Tibial nerve (tissue), 4 donors: Measurements from ENCODE around the gene ZSCAN12.

ENCODE experiments used
- EP300 ChIP-seq, 2 donors: sonication (generic); formaldehyde crosslinking; IDR thresholded peaks; one replicate each; pipeline ENCODE4 v1.6.1; 2017; ENCODE audit warnings: antibody characterized with exemption in 2 of 2, mild to moderate bottlenecking in 1 of 2
- TF ChIP-seq, protein P1 (sequence below), 5 experiments: fragments of 200-600 bp in 3 of 5; fragments of 450-650 bp in 2 of 5; sonication (generic) in 3 of 5; IDR thresholded peaks; one replicate each; pipeline ENCODE4 v1.5.1; 2016 to 2019; ENCODE audit warnings: antibody characterized with exemption in 5 of 5, mild to moderate bottlenecking in 3 of 5, moderate library complexity in 2 of 5

DNA sequence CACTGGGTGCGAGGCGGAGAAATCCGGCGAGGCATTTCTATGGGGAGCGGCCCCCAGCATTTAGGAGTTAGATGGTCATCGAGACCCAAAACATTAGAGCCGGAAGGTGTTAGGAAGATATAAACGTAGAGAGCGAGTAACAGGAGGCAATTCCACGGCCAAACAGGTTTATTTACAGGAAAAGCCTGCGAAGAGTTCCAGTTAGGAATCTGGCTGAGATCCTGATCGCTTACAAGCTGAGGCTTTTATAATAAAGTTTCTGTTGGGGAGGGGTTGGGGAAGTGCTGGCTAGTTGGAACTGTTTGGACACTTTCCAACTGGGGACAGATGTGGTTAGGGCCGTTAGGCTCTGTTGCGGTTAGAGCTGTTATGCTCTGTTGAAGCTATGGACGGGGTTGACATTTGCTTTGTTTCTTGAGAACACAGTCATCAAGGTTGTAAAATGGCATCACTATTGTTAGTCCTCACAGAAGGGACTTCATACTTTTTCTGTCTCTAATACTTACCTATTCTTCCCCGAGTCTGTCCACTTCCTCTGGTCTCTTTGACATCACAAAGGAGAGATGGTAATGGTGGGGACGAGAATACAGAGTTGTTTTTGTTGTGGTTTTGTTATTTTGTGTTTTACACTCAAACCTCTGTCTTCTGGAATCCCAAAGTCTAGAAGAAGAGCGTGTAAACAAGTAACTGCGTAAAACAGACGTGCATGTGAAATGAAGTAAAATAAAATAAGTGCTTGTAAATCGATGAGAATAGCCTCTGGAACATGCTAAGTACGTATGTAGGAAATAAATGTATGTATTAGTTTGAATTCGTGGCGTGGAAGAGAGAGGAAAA lies 63.0 kb downstream of the ZSCAN12 start:
- TF ChIP-seq, protein P1, sequence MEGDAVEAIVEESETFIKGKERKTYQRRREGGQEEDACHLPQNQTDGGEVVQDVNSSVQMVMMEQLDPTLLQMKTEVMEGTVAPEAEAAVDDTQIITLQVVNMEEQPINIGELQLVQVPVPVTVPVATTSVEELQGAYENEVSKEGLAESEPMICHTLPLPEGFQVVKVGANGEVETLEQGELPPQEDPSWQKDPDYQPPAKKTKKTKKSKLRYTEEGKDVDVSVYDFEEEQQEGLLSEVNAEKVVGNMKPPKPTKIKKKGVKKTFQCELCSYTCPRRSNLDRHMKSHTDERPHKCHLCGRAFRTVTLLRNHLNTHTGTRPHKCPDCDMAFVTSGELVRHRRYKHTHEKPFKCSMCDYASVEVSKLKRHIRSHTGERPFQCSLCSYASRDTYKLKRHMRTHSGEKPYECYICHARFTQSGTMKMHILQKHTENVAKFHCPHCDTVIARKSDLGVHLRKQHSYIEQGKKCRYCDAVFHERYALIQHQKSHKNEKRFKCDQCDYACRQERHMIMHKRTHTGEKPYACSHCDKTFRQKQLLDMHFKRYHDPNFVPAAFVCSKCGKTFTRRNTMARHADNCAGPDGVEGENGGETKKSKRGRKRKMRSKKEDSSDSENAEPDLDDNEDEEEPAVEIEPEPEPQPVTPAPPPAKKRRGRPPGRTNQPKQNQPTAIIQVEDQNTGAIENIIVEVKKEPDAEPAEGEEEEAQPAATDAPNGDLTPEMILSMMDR (IDR thresholded peaks at IDR 0.05) = no peak
- TF ChIP-seq EP300 (IDR thresholded peaks at IDR 0.05) = no peak
